SK-N-DZ (cell line): ENCODE data around the gene KIF25.
"Not testable (repeated sequence)": the region's sequence is repeated elsewhere in the genome, so short reads cannot be mapped to it uniquely, and the experiment has no call there.

Source experiments
- DNase-seq: peaks from one replicate; pipeline ENCODE4 v3.0.0-alpha.2; 2015; ENCODE audit warnings: low spot score

The KIF25 gene

DNA sequence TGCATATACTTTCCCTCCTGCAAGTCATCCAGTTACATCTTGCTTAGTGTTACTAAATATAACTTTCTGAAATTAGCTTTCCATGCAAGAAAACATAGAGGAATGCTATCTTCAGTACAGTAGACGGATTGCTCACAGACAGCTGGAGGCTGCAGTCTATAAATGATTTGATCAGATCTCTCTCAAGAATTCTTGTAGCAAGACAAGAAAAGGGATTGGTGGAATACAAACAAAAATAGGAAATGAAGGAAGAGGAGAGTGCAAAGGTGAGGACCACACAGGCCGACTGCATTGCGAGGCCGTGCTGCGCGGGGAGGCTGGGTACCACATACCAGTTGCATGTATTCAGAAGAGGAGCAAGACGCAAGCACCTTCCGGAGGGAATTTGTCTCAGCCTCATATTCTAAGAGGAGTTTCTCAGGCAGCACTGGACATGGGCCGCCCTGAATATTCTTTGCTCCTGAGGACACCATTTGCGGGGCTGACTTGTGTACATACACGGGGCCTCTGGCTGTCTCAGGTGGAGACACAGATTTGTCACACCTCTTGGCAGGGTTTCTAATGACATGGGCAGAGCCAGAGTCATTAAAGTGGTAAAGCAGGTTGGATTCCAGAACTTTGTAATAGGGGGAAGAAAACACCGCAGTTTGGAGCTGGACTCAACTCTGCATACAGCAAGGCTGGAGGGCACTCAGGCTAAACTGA is 22.7 kb upstream of the KIF25 start:
- DNase-seq = no peak

DNA sequence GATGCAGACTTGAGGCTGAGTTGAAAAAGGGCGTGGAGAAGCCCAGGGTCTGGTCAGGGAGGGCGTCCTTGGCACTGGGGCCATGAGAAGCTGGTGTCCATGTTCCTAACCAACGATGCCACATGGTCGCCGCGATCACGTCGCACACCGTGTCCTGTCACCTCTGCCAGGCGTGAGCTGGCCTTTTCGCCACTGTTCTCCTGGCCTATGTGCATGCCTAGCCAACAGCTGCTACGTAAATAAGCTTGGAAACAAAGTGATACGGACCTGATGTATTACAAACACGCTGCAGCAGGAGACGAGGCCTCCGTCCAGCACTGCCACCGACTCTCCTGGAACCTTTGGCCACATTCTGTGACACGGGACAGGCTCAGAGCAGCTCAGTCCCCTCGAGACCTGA is 22.0 kb upstream of the KIF25 start:
- DNase-seq = no peak

DNA sequence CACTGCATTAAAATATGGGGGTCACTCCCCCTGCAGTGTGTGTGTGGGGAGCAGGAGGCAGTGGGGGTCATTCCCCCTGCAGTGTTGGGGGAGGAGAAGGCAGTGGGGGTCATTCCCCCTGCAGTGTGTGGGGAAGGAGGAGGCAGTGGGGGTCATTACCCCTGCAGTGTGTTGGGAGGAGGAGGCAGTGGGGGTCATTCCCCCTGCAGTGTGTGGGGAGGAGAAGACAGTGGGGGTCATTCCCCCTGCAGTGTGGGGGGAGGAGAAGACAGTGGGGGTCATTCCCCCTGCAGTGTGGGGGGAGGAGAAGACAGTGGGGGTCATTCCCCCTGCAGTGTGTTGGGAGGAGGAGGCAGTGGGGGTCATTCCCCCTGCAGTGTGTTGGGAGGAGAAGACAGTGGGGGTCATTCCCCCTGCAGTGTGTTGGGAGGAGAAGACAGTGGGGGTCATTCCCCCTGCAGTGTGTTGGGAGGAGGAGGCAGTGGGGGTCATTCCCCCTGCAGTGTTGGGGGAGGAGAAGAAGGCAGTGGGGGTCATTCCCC is 21.3 kb upstream of the KIF25 start:
- not testable (repeated sequence) for DNase-seq

DNA sequence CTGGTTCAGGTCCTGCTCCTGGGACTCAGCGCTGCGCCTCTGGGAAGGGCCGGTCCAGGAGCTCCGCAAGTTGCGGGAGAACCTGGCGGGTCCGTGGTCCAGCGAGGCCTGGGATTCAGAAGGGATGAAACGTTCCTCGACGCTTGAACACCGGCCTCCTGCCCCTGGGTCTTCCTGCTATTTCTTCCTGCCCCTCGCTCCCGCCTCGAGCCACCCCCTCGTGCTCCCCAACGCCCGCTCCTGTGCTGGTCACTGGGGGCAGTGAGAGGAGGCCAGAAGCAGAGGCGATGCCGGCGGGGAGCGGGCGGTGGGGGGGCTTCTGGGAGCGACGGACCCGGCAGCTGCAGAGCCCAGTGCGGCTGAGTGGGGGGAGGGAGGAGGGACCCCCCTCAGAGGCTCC is 20.8 kb upstream of the KIF25 start:
- DNase-seq = no peak

DNA sequence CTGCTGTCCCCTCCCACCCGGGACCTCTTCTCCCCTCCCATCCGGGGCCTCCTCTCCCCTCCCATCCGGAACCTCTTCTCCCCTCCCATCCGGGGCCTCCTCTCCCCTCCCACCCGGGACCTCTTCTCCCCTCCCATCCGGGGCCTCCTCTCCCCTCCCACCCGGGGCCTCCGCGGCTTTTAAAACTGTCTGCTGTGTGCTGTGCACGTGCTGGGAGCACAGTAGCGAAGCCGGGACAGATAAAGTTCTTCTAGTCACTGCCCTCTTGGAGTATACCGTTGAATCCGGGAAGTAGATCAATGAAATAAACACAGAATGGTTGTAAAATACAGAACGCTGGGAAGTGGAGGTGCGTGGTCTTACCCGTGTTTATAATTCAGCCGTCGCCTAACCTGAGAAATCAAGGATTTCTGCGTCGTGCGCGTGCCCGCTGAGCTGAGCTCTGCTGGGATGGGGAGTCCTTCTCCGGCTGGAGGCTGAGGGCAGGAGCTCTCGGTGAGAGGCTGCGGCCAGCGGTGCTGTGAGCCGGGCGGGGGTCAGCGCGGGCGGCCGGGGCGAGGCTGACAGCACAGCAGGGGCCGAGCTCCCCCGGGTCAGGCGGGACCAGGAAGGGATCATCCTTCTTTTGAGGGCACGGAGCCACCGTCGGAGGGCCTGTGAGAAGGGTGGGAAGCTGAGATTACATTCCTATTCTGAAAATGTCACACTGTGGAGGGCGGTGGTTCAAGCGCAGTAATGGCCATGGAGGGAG is 19.6 kb upstream of the KIF25 start:
- no peak for DNase-seq

DNA sequence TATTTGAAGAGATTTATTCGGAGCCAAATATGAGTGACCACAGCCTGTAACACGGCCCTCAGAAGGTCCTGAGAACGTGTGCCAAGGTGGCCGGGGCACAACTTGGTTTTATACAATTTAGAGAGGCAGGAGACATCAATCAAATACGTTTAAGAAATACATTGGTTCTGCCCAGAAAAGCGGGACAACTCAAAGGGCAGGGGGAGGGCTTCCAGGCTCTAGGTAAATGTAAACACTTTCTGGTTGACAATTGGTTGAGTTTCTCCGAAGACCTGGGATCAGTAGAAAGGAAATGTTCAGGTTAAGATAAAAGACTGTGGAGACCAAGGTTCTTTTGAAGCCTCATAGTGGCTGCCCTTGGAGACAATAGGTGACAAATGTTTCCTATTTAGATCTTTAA is 18.9 kb upstream of the KIF25 start:
- no peak for DNase-seq

DNA sequence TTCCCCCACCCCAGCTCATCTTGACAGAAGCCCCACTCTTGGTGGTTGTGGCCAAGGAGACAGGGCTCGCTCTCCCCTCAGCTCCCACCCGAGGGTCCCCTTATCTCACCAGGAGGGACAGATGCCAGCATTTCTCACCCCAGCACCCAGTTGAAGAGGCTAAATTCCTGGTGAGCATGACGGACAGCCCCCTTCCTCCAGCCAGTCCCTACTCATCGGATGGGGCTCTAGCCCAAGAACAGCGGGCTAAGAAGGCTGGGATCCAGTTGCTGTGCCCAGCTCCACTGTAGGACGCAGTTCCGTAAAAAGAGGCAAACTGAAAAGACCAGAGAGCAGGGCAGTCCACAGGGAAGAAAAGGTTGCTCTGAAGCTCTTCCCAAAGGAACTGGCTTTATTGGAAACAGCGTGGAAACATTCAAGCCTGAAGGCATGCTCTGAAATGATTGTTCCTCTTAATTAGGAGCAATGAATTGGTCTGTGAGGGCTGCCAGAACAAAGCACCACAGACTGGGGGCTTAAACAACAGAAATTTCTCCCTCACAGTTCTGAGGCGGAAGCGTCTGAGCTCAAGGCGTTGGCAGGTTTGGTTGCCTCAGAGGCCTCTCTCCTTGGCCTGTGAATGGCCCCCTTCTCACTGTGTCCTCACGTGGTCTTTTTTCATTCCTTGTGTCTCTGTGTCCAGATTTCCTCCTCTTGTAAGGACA is 17.9 kb upstream of the KIF25 start:
- no peak for DNase-seq

DNA sequence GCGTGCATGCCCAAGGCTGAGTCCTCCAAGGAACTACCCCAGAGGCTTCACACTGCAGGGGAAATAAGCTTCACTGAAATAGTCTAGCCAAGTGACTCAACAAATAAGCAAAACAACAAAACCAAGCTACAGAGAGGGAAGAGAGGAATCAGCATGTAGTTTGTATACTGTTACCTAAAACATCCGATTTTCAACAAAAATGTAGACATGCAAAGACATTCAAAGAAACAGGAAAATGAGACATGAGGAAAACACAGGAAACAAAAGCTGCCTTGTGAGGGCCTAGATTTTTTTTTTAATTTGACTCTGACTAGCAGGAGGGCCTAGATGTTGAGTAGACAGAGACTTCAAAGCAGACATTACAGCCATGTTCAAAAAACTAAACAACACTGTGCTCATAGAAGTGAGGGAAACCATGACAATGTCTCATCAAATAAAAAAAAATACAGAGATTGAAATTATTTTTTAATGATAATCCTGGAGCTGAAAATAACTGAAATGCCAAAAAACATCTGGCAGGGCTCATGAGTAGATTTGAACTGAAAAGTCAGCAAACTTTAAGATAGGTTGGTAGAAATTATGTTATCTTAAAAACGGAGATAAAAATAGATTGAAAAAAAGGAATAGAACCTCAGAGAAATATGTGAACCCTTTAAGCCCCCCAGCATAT is 16.4 kb upstream of the KIF25 start:
- no peak for DNase-seq

DNA sequence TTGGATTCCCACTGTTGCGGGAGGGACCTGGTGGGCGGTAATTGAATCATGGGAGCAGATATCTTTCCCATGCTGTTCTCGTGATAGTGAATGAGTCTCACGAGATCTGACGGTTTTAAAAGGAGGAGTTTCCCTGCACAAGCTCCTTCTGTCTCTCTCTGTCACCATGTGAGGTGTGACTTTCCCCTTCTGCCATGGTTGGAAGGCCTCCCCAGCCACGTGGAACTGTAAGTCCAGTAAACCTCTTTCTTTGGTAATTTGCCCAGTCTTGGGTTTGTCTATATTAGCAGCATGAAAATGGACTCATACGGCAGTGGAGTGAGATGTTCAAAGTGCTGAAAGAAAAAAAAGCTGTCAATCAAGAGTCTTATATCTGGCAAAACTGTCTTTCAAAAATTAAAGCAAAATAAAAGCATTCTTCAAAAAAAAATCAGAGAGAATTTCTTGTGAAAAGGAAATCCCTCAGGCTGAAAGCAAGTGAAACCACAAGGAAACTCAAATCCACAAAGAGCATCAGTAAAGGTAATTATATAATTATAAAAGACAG is 15.5 kb upstream of the KIF25 start:
- DNase-seq = no peak

DNA sequence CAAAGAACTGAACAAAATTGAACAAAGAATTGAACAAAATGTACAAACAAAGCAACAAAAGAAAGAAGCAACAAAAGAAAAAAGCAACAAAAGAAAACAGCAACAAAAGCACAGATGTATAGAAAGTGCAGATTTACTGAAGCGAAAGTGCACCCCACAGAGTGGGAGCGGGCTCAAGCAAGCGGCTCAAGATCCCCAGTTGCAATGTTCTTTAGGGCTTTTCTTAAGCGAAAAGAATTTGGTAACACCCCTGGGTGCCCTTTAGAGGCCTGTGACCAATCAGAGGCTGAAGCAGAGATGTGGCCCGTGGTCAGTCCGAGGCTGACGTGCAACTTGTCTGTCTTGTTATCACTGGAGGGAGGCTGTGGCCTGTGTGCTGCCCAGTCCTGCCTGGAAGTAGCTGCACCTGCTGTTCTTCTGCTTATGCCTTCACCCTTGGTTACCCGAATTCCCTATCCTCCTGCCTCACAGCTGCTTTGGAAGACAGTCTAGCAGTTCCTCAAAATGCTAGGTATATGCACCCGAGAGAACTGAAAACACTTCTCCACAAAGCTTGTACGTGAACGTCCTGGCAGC is 13.2 kb upstream of the KIF25 start:
- DNase-seq = no peak

DNA sequence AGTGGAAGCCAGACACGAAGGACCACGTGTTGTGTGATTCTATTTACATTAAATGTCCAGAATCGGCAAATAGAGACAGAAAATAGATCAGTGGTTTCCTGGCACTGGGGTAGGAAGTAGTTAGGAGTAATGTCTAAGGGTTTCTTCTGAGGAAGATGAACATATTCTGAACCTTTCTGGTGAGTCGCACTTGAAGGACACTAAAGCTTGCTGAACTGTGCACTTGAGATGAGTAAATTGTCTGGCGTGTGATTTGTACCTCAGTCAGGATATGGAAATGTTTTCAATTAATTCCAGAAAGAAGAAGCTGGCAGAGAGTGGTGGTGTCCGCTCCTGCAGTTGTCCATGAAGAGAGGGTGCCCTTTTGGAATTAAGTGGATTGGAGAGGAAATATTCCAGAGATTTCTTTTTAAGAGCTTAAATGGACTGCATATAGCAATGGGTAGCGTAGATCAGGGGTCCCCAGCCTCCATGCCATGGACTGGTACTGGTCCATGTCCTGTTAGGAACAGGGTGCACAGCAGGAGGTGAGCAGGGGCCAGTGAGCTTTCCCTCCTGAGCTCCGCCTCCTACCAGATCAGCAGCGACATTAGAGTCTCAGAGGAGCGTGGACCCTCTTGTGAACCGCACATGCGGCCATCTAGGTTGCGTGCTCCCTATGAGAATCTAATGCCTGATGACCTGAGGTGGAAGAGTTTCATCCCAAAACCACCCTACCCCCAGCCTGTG is 12.4 kb upstream of the KIF25 start:
- DNase-seq = no peak

DNA sequence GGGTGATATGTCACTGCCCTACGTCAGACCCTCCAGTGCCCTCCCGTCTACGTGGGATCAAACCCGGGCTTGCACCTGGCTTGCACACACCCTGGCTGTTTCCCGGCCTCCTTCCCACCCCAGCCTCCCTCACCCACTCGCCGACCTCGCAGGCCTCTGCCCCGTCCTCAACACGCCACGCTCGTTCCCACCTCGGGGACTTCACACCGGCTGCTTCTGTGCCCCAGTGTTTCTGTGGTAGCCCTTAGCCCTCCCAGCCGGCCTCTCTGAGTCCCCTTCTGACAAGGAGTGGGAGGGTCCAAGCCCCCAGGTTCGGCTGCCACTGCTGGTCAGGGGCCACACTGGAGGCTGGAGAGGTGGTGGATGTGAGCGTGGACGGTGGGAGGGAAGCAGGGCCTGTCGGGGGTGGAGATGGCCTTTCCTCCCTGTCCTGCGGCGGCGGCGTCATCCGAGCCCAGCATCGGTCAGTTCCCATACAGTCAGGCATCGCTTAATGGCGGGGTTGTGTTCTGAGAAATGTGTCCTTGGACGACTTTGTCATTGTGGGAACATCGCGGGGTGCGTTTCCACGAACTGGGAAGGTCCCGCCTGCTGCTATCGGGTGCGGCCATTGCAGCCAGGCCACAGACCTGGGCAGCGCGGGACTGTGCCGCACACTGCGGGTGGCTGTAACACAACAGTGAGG is 11.4 kb upstream of the KIF25 start:
- DNase-seq = no peak

DNA sequence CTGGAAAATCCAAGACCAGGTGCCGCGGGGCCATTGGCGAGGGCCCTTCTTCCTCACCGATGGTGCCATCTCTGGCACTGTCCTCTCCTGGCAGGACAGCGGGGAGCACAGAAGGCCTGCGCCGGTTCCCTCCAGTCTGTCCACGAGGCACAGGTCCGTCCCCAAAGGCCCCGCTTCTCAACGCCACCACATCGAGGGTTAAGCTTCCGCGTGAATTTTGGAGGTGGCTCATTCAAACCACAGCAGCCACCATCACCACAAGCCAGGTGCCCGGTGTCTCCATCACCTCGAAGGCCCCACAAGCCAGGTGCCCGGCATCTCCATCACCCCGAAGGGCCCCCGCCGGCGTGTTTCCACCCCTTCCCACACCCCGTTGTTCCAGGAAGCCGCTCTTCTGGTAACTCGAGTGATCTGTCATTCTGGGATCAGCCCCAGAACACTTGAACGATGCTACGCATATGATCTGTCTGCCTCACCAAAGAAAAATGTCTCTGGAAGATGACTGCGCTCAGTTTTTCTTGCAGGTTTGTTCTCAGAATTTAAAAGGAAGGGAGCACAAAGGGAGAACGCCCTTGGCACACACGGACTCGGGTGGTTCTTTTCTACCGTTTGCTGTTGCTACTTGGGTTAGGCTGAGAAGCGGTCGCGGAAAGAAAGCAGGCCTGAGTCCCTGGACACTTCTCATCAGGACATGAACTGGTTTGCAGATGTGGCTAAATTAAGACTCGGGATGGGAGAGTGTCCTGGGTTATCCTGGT is 9.9 kb upstream of the KIF25 start:
- DNase-seq = no peak

DNA sequence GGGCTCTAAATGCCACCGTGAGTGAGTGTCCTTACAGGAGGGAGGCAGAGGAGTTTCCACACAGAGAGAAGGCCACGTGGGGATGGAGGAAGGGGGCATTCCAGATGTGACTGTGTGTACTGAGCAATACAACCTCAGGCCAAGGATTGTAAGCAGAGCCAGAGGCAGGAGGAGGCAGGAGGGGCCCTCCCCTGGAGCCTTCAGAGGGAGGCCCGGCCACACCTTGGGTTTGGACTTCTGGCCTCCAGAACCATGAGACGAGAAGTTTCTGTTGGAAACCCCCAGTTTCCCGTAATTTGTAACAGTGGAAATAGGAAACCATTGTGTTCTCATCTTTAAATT is 9.3 kb upstream of the KIF25 start:
- DNase-seq = no peak

DNA sequence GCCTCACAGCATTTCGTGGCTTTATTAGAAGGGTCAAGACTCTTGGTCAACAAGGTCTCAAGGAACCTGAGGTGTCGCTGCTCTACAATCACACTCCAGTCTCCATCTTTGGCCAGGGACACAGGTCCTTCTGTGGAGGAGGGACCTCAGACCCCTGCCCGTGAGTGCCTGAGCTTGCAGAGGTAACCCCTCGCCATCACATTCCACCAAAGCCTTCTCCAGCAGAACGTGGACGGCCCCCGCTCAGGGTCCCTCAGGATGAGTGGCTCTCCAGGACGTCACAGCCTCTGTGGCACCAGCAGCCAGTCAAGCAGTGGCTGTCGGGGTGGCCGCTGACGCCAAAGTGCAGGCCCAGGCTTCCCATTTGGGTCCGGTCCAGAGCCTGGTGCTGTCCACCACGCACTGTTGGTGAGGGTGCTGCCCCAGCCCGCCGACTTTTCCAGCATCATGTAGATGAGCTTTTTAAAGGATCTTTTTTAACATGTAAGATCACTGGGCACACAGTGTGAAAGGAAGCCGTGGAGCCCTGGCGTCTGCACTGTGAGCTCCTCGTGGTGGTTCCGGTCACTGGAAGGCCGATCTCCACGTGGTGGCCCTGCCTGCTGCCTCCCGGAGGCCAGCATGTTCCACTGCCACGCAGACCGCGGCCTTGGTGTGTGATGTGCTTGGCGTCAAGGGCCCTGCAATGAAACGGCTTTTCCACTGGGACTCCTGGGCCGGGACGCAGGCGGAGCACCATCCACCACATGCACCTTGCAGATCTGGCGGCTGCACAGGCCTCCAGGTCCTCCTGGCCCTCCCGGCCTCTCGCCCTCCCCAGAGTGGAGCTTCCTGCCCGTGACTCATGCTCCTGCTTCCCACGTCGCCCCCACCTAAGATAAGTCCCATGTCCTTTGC is 8.3 kb upstream of the KIF25 start:
- no peak for DNase-seq

DNA sequence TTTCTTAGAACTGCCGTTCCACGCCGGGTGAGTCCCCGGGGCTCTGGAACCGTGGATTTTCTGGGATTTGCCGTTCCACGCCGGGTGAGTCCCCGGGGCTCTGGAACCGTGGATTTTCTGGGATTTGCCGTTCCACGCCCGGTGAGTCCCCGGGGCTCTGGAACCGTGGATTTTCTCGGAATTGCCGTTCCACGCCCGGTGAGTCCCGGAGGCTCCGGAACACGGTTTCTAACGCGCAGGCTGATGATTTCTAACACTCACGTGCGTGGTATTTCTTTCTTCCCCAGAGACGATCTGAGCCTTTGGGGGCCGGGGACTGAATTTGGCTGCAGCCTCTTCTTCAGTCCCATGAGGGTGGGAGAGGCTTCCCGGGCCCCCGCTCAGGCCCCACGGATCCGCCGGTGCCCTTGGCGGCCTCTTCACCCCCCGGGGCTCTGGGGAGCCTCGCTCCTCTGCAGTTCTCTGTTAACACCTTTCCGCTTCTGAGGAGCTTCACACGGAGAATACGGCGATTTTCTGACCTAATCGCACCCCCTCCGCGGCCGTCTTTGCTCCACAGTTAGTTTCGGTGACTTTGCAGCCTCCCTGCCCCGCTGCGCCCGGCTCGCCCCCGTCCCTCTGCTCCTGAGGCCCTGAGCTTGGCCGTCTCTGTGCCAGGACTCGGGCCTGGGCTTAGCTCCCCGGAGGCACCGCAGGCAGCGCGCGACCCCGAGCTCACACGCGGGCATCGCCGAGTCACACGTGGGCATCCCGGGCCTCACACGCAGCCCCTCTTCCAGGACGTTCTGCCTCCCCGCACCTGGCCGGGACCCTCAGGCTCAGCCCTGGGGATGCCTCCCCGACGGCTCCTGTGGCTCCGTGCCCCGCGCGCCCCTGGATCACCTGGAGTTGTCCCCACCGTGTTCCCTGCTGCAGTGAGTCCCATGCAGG is 7.2 kb upstream of the KIF25 start:
- DNase-seq = no peak

DNA sequence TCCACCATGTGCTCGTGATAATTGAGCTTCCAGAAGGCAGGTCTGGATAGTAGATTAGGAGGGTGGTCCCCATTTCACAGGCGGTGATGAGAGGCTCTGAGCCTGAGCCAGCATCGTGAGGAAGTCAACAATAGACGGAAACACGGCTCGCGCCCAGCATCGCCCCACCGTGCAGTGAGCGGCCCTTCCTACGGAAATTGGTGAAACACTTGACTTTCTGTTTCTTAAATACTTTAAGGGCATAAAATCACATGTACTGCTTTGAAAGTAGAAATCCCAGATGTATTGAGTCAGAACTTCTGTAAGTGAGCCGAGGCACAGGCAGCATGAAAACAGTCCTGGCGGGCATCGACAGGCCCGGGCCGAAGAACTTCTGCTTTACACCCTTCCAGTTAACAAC is 4.3 kb upstream of the KIF25 start:
- no peak for DNase-seq
